Activated CD4-positive, CD25-positive, alpha-beta regulatory T cell treated with anti-CD3 and anti-CD28 coated beads, Interleukin-2, amount 50 U/mL, for 16 hours (primary cell): ENCODE results near the gene CDH15.
"Not testable (repeated sequence)": the region's sequence is repeated elsewhere in the genome, so short reads cannot be mapped to it uniquely, and the experiment has no call there.

Source experiments
- DNase-seq: peaks from one replicate; pipeline ENCODE4 v3.0.0-alpha.2; 2020; ENCODE audit warnings: low read depth, low spot score

Gene CDH15

DNA sequence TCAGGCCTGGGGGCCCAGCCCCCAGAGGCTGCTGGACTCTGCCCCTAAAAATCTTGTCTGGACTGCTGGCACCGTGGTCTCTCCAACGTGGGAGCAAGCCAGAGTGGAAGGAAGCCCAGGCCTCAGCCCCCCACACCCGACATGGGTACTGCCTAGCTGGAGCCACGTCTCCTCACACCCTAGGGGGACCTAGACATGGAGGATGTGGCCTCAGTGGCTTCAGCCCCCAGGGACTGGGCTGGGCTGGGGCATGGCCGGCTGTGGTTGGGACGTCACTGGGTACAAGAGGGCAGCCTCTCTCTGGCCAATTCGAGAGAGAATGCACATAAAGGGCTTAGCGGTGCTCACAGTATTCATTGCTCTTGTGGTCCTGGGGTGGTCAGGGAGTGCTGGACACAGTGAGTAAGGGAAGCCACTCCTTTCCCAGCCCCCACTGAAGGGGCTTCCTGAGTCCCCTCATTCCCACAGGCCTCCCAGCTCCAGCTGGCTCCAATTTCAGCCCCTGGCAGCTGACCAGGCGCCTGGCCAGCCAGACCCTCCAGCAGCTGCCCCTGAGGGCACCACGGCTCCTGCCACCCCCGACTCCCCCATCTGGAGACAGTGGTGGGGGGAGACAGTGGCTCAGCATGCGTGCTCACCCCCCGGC is 1.1 kb downstream of the CDH15 start:
- DNase-seq: no peak

DNA sequence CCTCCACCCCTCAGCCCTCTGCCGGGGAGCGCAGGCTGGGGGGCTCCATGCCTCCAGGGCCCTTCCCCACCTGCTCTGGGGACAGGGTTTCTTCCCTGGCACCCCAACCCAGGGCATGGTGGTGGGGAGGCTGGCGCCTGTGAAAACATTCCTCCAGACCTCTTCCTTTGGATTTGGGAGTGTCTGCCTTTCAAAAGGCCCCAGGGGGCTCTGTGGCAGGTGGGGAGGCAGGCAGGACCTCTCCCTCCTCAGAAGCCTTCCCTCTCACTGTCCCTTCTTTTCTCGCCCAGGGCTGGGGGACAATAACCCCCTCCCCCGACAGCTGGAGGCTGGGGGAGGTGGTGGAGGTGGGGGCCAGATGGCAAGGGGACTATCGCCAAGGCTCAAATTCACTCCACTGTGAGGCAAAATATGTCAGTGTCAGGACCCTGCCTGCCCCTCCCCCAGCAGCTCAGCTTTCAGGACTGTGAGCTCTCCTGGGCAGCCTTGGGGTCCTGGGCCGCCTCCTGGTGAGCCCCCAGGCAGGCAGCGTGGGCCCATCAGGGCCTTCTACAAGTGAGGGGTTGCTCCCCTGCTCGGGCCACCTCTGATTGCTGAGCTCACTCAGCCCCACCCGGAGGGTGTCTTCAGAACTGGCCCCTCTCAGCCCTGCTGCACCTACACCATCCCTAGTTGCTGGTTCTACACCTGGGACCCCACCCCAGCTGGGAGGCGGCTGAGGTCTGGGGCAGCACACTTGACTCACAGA is 1.8 kb downstream of the CDH15 start:
- no peak for DNase-seq

DNA sequence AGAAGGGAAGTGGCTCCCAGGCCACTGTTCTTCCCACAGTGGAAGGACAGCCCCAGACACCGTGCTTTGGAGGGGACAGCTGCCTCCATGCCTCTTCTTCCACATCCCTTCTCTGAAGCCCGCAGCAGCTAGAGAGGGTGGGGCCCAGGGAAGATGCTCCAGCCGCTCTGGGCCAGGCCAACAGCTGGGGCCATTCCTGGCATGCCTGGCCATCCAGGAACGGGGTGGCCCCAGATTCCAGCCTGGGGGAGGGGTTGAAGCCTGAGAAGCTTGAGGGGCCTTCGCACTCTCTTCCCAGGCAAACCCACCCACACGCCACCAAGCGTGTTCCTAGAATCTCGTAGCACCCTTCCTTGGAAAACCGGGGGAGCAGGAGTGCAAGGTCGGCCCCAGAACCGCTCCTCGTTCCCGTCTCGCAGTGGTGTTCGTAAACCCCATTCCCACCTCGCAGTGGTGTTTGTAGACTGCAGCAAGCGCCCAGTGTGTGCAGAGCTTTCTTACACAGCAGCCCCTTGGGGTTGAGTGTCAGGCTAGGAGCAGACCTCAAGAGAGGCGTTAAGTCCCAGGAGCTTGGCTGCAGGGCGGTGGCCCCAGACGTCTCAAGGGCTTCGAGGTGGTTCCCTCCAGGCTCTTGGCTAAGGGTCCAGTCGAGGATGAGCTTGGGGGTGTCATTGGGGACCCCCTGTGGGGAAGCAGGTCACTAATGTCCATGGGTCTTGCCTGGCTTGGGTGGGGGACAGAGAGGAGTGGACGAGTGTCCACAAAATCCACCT is 2.7 kb downstream of the CDH15 start:
- no peak for DNase-seq

DNA sequence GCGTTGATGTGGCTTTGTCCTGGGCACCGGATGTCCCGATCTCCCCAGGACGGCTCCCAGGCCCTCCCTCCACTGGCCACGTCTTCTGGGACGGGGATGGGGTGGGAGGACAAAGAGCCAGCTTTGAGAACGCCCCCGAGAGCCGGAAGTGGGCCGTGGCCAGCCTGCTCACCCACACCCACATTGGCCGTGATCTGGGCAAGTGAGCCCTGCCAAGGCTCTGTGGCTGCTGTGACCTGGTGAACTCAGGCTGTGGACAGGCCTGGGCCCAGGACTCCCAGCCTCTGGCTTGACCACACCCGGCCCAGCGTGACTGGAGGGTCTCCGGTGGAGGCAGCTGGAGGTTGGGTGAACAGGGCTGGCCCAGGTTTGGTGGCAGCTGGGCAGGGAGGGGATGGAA is 3.3 kb downstream of the CDH15 start:
- DNase-seq: no peak

DNA sequence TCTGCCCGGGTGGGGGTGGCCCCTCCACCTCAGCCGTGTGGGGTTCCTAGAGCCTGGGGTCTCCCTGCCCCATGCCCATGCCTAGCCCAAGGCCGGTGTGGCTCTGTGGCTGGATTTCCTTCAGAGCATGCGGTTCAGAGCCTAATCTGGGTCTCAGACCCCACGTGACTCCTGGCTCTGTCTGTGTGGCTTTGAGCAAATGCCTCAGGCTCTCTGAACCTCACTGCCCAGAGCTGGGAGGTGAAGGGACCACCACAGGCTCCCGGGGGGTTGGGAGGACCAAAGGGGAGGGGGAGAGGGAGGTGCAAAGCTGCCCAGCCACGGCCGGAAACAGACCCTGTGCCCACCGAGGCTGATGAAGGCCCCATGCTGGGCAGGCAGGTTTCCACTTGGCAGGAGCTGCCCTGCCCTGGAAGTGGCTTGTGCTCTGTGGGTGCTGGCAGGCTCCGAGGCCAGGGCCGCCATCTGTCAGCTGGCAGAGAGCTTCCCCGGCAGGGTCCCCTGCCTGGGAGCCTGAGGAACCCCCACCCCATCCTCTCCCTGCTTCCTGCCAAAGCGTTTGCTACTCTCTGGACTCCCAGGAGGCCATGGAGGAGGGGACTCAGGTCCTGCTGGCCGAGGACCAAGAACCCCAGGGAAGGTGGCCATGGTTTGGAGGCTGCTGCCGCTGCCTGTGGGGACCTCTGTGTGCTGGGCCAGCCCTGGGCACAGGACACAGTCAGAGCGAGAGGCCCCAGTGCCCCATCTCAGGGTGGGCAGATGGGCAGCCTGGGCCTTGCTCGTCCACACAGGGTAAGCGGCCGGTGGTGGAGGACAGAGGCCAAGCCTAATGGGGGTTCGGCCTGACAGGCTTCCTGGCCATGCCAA is 4.0 kb downstream of the CDH15 start:
- no peak for DNase-seq

DNA sequence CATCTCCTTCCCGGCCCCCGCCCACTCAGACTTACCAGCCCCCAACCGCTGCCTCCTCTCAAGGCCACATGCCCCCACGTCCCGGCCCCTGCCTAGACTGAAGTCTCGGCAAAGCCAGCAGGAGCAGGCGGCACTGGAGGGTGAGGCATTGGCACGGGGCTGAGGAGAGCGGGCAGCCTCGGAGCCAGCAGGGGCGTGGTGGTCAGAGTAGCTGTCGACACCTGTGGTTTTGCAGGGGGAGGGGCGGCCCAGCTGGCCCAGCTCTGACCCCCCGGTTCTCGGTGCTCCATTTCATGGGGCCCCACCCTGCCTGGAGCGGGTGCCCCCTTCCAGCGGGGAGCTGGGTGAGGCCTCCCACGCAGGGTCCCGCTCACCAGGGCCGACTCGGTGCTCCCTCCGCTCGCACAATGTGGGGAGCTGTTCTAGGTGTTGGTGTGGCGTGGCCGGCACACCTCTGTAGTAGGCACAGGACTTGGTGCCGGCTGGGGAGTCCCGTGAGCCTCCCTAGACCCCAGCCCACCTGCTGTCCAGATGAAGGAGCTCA is 4.7 kb downstream of the CDH15 start:
- DNase-seq: no peak

DNA sequence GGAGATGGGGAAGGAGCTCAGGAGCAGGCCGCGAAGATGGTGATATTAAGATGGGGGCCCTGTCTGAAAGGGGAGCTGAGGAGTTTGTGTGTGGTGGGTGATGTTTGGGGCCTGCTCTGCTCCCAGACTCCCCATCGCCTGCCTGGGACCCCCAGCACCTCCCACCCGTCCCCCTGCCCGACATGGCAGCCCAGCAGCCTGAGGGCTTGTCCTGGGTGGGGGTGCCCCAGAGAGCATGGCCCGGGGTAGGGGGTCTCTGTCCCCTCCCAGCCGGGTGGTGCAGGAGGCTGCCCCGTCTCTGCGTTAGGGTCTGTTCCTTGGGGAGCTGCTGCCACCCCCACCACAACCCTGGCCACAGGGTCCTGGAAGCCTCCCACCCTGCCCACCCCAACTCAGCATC is 5.2 kb downstream of the CDH15 start:
- DNase-seq: no peak

DNA sequence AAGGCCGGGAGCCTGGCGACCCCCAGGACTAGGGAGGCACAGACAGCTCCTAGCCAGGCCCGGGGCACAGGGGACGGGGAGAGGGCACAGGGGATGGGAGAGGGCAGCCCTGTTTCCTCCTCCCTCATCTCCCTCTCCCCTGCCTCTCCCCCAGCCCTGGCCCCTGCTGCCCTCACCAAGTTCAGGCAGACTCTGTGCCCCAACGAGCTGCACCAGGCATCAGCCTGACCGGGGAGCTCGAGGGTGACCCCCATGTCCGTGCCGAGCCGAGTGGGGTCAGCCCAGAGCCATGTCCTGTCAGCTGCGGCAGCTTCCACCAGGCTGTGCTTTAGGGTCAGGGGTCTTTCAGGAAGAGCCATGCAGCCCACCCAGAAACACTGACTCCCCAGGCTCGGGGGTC is 6.0 kb downstream of the CDH15 start:
- DNase-seq: no peak

DNA sequence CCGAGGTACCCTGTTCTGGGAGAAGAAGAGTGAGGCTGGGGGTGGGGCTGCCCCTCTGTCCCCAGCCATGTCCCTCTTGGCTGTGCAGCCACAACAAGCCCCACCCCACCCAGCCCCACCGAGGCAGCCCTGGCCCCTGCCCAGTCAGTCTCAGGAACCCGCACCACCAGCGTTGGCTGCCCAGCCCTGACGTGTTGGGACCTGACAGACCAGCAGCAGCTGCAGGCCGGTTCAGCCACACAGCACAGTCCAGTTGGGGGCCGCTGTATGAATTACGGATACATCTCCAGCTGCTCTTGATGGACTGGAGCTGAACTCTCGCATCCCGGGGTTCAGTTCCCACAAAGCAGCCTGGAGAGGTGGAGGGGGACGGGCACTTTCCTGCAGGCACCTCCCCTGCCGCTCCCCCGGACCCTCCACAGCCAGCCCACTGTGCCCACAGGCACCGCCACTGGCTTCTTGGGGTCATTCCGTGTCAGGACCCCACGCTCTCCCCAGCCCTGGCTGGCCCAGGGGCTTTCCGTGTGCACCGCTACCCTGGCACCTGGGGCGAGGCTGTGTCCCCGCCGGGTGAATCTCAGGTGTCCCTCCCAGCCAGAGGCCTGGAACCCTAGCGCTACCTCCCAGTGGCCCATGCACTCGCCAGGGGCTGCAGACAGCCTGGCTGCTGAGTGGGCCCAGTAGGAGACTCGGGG is 7.1 kb downstream of the CDH15 start:
- no peak for DNase-seq

DNA sequence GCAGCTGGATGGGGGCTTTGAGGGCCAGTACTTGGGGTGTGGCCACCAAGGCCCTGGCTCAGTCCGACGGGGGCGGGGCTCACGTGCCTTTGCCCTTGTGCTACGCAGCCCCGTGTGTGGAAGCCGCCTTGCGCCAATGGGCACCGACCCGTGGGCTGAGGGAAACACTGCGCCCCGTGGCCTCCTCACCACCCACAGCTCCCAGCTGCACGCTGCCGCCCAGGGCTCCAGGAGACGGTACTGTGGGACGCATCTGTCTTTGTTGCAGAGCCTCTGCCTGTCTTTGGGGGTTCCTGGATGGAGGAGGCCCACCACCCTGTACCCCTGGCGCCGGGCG is 7.6 kb downstream of the CDH15 start:
- no peak for DNase-seq

DNA sequence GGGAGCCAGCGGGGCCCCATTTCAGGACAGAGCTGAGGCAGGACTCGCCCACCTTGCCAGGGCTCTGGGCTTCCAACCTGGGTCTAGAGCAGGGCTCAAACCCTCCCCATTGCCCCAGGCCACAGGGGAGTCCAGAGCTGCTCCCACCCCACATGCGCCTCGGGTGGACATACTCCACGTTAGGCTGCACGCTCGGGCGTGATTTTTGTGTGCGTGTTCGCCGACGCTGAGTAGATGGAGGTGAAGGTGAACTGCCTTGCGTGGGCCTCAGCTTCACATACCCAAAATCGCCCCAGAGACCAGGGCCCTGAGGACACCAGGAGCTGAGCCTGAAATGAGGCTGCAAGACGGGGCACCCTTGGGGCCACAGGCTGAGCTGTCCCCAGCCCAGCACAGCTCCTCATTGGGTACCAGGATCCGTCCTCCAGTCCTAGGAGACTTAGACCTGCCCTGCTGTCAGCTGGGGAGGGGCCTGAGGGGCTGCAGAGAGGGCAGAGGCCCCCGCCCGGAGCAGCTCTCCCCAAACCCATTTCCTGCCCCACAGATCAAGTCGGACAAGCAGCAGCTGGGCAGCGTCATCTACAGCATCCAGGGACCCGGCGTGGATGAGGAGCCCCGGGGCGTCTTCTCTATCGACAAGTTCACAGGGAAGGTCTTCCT is 8.2 kb downstream of the CDH15 start:
- DNase-seq: no peak

DNA sequence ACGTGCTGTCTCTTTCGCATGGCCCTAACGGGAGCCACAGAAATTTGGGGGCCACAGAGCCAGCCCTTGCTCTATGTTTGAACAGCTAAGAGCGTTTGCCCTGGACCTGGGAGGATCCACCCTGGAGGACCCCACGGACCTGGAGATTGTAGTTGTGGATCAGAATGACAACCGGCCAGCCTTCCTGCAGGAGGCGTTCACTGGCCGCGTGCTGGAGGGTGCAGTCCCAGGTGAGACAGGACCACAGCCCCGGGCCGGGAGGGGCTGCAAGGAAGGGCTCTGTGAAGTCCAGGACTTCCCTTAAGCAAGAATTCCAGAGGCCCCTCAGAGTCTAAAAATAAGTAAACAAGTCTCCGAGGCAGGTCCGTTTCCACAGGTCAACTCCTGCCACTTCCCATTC is 11.9 kb downstream of the CDH15 start:
- no peak for DNase-seq

DNA sequence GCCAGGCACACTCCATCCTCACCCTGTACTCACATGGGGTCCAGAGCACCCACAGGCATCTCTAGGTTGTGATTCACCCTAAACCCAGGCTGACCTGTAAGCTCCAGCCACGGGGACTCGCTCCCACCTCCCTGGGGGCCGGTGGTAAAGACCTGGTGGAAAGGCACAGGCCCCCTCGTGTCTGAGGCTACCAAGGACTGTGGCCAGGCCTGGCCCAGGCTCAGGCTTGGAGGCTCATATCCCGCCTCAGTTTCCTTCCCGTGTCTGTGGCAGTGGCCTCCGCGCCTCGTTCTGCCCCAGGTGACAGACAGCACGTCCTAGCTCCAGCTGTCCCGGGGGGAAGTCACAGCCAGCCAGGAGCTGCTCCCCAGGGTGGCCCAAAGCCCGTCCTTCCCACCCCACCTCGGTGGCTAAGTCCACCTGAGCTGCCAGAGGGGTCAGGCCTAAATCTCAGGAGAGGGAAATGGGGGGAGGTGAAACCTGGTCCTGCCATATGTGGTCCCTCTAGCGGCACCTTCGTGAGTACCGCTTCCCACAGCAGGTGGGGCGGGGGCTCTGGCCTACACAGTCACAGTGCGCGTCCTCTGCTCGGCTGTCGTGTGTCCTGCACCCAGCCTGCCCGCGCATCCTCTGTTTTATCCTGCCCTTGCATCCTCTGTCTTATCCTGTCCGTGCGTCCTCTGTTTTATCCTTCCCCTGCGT is 12.6 kb downstream of the CDH15 start:
- DNase-seq: no peak

DNA sequence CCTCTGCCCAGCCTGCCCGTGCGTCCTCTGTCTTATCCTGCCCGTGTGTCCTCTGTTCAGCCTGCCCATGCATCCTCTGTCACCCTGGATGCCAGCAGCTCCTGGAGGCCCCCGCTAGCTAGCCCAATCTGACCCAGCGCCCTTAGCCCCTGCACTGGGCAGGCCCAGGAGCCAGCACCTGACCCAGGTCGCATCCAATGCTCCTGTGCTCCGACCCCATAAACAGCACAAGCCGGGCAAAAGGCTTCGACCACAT is 13.1 kb downstream of the CDH15 start:
- no peak for DNase-seq

DNA sequence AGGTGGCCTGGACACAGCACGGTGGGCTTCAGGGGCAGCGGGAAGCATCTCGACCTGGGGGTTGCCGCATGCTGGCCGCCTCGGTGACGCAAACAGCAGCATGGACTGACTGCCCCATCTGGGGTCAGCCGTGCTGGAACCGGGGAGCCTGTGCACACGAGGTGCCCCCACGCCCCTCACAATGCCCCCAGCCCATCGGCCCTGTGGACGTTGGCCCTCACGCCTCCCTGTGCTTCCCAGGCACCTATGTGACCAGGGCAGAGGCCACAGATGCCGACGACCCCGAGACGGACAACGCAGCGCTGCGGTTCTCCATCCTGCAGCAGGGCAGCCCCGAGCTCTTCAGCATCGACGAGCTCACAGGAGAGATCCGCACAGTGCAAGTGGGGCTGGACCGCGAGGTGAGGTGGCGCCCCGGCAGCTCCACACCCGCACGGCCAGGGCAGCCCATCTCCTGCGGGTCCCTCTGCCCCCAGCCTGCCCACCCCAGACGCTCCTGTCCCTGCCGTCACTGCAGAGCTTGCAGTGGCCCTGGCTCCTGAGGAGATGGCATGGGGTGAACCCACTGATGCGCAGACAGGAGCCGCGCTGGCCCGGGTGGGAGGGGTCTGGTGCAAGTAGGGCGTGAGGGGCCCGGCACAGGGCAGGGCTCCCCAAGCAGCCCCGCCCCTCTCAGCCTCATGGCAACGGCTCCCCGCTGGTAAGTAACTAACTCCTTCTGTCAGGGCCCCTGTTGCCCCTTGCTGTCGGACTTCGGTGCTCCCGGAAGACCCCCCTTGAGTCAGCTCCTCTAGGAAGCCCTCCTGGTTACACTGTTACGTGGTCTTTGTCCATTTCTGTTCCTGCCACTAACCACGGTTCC is 13.6 kb downstream of the CDH15 start:
- DNase-seq: no peak

DNA sequence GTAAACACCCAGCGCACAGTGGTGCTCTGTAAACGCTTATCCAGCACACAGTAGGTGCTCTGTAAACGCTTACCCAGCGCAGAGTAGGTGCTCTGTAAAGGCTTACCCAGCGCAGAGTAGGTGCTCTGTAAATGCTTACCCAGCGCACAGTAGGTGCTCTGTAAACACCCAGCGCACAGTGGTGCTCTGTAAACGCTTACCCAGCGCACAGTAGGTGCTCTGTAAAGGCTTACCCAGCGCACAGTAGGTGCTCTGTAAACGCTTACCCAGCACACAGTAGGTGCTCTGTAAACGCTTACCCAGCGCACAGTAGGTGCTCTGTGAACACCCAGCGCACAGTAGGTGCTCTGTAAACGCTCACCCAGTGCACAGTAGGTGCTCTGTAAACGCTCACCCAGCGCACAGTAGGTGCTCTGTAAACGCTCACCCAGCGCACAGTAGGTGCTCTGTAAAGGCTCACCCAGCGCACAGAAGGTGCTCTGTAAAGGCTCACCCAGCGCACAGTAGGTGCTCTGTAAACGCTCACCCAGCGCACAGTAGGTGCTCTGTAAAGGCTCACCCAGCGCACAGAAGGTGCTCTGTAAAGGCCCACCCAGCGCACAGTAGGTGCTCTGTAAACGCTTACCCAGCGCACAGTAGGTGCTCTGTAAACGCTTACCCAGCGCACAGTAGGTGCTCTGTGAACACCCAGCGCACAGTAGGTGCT is 14.5 kb downstream of the CDH15 start:
- not testable (repeated sequence) for DNase-seq

DNA sequence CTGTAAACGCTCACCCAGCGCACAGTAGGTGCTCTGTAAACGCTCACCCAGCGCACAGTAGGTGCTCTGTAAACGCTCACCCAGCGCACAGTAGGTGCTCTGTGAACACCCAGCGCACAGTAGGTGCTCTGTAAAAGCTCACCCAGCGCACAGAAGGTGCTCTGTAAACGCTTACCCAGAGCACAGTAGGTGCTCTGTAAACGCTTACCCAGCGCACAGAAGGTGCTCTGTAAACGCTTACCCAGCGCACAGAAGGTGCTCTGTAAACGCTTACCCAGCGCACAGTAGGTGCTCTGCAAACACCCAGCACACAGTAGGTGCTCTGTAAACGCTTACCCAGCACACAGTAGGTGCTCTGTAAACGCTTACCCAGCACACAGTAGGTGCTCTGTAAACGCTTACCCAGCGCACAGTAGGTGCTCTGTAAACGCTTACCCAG is 15.1 kb downstream of the CDH15 start:
- not testable (repeated sequence) for DNase-seq

DNA sequence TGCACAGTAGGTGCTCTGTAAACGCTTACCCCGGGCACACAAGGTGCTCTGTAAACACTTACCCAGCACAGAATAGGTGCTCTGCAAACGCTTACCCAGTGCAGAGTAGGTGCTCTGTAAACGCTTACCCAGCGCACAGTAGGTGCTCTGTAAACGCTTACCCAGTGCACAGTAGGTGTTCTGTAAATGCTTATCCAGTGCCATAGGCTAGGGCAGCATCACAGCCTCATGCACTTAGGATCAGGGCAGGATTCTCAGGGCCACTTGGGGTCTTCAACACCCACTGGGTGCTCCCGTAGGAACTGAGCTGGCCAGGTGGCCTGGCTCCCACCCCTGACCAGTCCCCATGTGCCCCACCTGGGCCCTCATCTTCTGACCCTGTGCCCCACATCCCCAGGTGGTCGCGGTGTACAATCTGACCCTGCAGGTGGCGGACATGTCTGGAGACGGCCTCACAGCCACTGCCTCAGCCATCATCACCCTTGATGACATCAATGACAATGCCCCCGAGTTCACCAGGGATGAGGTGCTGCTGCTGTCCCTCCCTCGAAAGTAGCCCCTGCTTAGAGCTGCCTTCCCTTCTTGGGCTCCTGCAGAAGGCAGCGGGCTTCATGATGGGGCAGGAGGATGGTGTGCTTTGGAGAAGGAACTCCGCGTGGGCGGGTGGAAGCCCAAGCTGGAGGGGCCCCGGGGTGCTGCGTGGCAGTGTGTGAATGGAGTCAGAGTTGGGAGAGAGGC is 15.7 kb downstream of the CDH15 start:
- no peak for DNase-seq
